ENCODE data around the gene NUF2.
A peak's percentile ranks its signal among the peaks of the same experiment; 100 is the strongest.
"Not testable (repeated sequence)": the region's sequence is repeated elsewhere in the genome, so short reads cannot be mapped to it uniquely, and the experiment has no call there.

The NUF2 gene

GRCh38 chr1:163321311-163322305 is at the start of gene NUF2:
NUF2 (plus strand) TSS chr1:163321954; CDS start chr1:163326052, 4,098 bp downstream.
- Histone ChIP-seq H3K36me3 (ENCODE audit: control insufficient read depth, low read depth, low read length) (peaks cover 9% of the 10 kb centered on the region), H3K9me3 (ENCODE audit: control insufficient read depth, low read depth, low read length) (no peaks in the 10 kb centered on the region), H3K4me1 (ENCODE audit: control insufficient read depth, low read depth, low read length) (peaks cover 5% of the 10 kb centered on the region), H3K27ac (ENCODE audit: low read length) (peak within 1 kb of the TSS; percentile 83), H3K9ac (ENCODE audit: low read length) (peak within 1 kb of the TSS; percentile 83), H3K4me3 (ENCODE audit: low read length) (peak within 1 kb of the TSS; percentile 86), H3K27me3 (ENCODE audit: control insufficient read depth, insufficient read depth, low read length) (no peaks in the 10 kb centered on the region)

GRCh38 chr1:163273766-163274441 is 47.9 kb upstream of the NUF2 start:
- Histone ChIP-seq H3K9me3 (ENCODE audit: control insufficient read depth, low read depth, low read length) (no peaks in the 10 kb centered on the region), H3K4me1 (ENCODE audit: control insufficient read depth, low read depth, low read length) (no peaks in the 10 kb centered on the region), H3K4me3 (ENCODE audit: low read length) (no peak overlapping the region), H3K27ac (ENCODE audit: low read length) (no peak overlapping the region), H3K27me3 (ENCODE audit: control insufficient read depth, insufficient read depth, low read length) (no peaks in the 10 kb centered on the region), H3K9ac (ENCODE audit: low read length) (no peak overlapping the region), H3K36me3 (ENCODE audit: control insufficient read depth, low read depth, low read length) (no peaks in the 10 kb centered on the region)

GRCh38 chr1:163275222-163275621 is 46.5 kb upstream of the NUF2 start:
- Histone ChIP-seq H3K27ac (ENCODE audit: low read length) (no peak overlapping the region), H3K36me3 (ENCODE audit: control insufficient read depth, low read depth, low read length) (no peaks in the 10 kb centered on the region), H3K9ac (ENCODE audit: low read length) (no peak overlapping the region), H3K4me3 (ENCODE audit: low read length) (no peak overlapping the region), H3K4me1 (ENCODE audit: control insufficient read depth, low read depth, low read length) (no peaks in the 10 kb centered on the region), H3K9me3 (ENCODE audit: control insufficient read depth, low read depth, low read length) (no peaks in the 10 kb centered on the region), H3K27me3 (ENCODE audit: control insufficient read depth, insufficient read depth, low read length) (no peaks in the 10 kb centered on the region)

GRCh38 chr1:163278602-163279001 is 43.2 kb upstream of the NUF2 start:
- no peaks in the 10 kb centered on the region for H3K4me1 ChIP-seq (ENCODE audit: control insufficient read depth, low read depth, low read length)

GRCh38 chr1:163284867-163285266 is 36.9 kb upstream of the NUF2 start:
- not testable (repeated sequence) for H3K9me3 ChIP-seq (ENCODE audit: control insufficient read depth, low read depth, low read length); H3K4me1 ChIP-seq (ENCODE audit: control insufficient read depth, low read depth, low read length); H3K27ac ChIP-seq (ENCODE audit: low read length); H3K36me3 ChIP-seq (ENCODE audit: control insufficient read depth, low read depth, low read length); H3K4me3 ChIP-seq (ENCODE audit: low read length); H3K9ac ChIP-seq (ENCODE audit: low read length); H3K27me3 ChIP-seq (ENCODE audit: control insufficient read depth, insufficient read depth, low read length)

More at GRCh38 chr1:163278602-163279001, 43.2 kb upstream of the NUF2 start:
- Histone ChIP-seq H3K4me3 (ENCODE audit: low read length) (no peak overlapping the region), H3K27ac (ENCODE audit: low read length) (no peak overlapping the region), H3K36me3 (ENCODE audit: control insufficient read depth, low read depth, low read length) (no peaks in the 10 kb centered on the region), H3K9ac (ENCODE audit: low read length) (no peak overlapping the region), H3K27me3 (ENCODE audit: control insufficient read depth, insufficient read depth, low read length) (no peaks in the 10 kb centered on the region), H3K9me3 (ENCODE audit: control insufficient read depth, low read depth, low read length) (no peaks in the 10 kb centered on the region)

DNA sequence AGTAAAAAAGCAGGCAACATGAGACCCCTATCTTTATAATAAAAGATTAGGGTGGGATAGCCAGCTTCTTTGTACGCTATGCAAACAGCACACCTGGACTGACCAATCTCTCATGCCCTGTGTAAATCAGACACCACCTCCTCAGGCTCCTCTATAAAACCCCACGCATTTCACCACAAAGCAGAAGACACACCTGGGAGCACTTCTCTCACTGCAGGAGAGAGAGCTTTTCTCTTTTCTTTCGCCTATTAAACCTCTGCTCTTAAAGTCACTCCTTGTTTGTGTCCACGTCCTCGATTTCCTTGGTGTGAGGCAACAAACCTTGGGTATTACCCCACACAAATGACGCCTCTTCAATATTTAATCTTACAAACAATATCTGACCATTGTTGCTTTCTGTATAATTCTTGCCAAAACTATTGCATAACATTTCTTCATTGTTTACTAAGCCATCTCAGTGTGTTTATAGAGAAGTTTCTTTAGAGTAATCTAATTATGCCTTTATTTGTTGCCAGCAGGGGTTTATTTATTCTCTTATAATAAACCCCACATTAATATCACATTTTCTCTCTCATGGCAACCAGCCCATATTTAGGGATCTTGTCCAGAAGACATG is 31.6 kb upstream of the NUF2 start:
- no peaks in the 10 kb centered on the region for H3K27me3 ChIP-seq (ENCODE audit: control insufficient read depth, insufficient read depth, low read length)
- no peak overlapping the region for H3K9ac ChIP-seq (ENCODE audit: low read length)
- H3K27ac ChIP-seq (ENCODE audit: low read length): no peak overlapping the region
- no peaks in the 10 kb centered on the region for H3K9me3 ChIP-seq (ENCODE audit: control insufficient read depth, low read depth, low read length)
- no peak overlapping the region for H3K4me3 ChIP-seq (ENCODE audit: low read length)
- peaks cover 5% of the 10 kb centered on the region for H3K4me1 ChIP-seq (ENCODE audit: control insufficient read depth, low read depth, low read length)
- H3K36me3 ChIP-seq (ENCODE audit: control insufficient read depth, low read depth, low read length): no peaks in the 10 kb centered on the region

DNA sequence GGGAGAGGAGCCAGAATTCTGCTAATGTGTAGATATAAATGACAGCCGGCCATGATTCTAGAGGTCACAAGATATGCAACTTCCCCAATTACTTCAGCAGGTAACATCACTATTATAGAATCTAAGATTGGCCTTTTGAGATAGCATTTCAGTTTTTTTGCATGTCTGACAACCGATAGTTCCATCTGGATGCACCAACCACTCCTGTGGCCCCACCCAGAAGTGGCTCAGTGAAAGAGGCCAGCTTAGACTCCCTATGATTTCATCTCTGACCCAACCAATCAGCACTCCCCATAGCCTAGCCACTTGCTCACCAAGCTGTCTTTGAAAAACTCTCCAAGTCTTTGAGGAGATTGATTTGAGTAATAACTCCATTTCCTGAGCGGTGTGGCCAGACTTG is 30.3 kb upstream of the NUF2 start:
- no peak overlapping the region for H3K9ac ChIP-seq (ENCODE audit: low read length)
- no peak overlapping the region for H3K4me3 ChIP-seq (ENCODE audit: low read length)
- no peaks in the 10 kb centered on the region for H3K36me3 ChIP-seq (ENCODE audit: control insufficient read depth, low read depth, low read length)
- H3K4me1 ChIP-seq (ENCODE audit: control insufficient read depth, low read depth, low read length): peaks cover 5% of the 10 kb centered on the region
- H3K27me3 ChIP-seq (ENCODE audit: control insufficient read depth, insufficient read depth, low read length): no peaks in the 10 kb centered on the region
- H3K27ac ChIP-seq (ENCODE audit: low read length): no peak overlapping the region
- no peaks in the 10 kb centered on the region for H3K9me3 ChIP-seq (ENCODE audit: control insufficient read depth, low read depth, low read length)

GRCh38 chr1:163292153-163292552 is 29.6 kb upstream of the NUF2 start:
- H3K36me3 ChIP-seq (ENCODE audit: control insufficient read depth, low read depth, low read length); H3K4me3 ChIP-seq (ENCODE audit: low read length); H3K4me1 ChIP-seq (ENCODE audit: control insufficient read depth, low read depth, low read length); H3K27ac ChIP-seq (ENCODE audit: low read length); H3K9ac ChIP-seq (ENCODE audit: low read length); H3K9me3 ChIP-seq (ENCODE audit: control insufficient read depth, low read depth, low read length); H3K27me3 ChIP-seq (ENCODE audit: control insufficient read depth, insufficient read depth, low read length): not testable (repeated sequence)

- H3K27ac ChIP-seq (ENCODE audit: low read length); H3K9me3 ChIP-seq (ENCODE audit: control insufficient read depth, low read depth, low read length); H3K36me3 ChIP-seq (ENCODE audit: control insufficient read depth, low read depth, low read length); H3K4me3 ChIP-seq (ENCODE audit: low read length); H3K27me3 ChIP-seq (ENCODE audit: control insufficient read depth, insufficient read depth, low read length); H3K9ac ChIP-seq (ENCODE audit: low read length): not testable (repeated sequence)
- H3K4me1 ChIP-seq (ENCODE audit: control insufficient read depth, low read depth, low read length): peaks cover 17% of the 10 kb centered on the region
Measured at GRCh38 chr1:163293497-163293896, 28.3 kb upstream of the NUF2 start.

- no peak overlapping the region for H3K27ac ChIP-seq (ENCODE audit: low read length)
- no peaks in the 10 kb centered on the region for H3K9me3 ChIP-seq (ENCODE audit: control insufficient read depth, low read depth, low read length)
- H3K27me3 ChIP-seq (ENCODE audit: control insufficient read depth, insufficient read depth, low read length): no peaks in the 10 kb centered on the region
Measured at GRCh38 chr1:163295949-163296348, 25.8 kb upstream of the NUF2 start.

DNA sequence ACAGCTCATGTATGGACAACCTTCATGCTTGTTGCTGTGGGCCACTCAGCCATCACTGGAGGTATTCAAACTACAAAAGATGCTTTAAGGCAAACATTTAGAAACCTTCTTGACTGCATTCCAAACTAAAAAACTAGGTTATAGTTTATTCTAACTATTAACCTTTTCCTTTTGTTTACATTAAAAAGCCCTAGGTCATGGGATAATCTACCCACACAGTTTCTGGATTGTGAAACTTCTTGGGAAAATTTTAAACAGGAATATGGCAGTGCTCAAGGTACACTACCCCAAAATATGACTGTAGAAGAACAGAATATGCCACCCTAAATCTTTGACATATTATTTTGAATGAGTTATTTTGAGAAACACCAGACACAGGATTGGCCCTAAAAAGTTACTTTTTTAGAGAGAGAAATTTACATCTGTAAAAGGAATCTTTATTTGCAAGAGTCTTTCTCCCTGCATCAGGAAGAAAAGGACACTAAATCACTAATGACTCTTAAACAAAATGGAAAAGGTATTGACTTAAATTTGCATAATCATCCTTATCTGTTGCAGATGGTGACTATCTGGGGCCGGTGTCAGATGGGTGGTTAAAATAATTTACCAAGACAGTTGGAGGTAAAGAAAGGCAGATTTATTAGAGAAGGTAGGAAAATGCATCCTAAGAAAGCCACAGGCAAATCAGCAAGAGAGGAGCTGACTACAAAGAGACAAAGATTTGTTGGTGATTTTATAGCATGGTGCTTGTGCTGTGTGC is 25.1 kb upstream of the NUF2 start:
- Histone ChIP-seq H3K9ac (ENCODE audit: low read length) (no peak overlapping the region), H3K9me3 (ENCODE audit: control insufficient read depth, low read depth, low read length) (no peaks in the 10 kb centered on the region), H3K4me1 (ENCODE audit: control insufficient read depth, low read depth, low read length) (peaks cover 16% of the 10 kb centered on the region), H3K4me3 (ENCODE audit: low read length) (no peak overlapping the region), H3K36me3 (ENCODE audit: control insufficient read depth, low read depth, low read length) (no peaks in the 10 kb centered on the region), H3K27ac (ENCODE audit: low read length) (no peak overlapping the region), H3K27me3 (ENCODE audit: control insufficient read depth, insufficient read depth, low read length) (no peaks in the 10 kb centered on the region)

More at GRCh38 chr1:163295949-163296348, 25.8 kb upstream of the NUF2 start:
- Histone ChIP-seq H3K36me3 (ENCODE audit: control insufficient read depth, low read depth, low read length) (no peaks in the 10 kb centered on the region), H3K9ac (ENCODE audit: low read length) (no peak overlapping the region), H3K4me3 (ENCODE audit: low read length) (no peak overlapping the region), H3K4me1 (ENCODE audit: control insufficient read depth, low read depth, low read length) (peaks cover 16% of the 10 kb centered on the region)

Measured in iPS-18a (cell line).